ENCODE measurements around the gene LAD1. TPM values are rescaled to one million over a fixed set of nuclear protein-coding genes. Genes with fewer than 3 reads are reported as not detected.

The LAD1 gene
- total and polyA plus RNA-seq, 2 donors (not counting 1 experiment from before 2014, with no cell fraction given) = 0.10 TPM; not detected in 1

- Mint-ChIP-seq H3K4me3 (no peak overlapping the region), H3K27ac (no peak overlapping the region), H3K4me1 (no peaks in the 10 kb centered on the region), H3K9me3 (ENCODE audit: insufficient read depth) (no peaks in the 10 kb centered on the region), H3K27me3 (peaks cover 31% of the 10 kb centered on the region)
- H4K20me1 ChIP-seq (ENCODE audit: control insufficient read depth, insufficient read depth, low read length, poor library complexity, severe bottlenecking) = no peaks in the 10 kb centered on the region
- H3K27me3 ChIP-seq (replicated peaks in 1 of 4; ENCODE audit: control extremely low read depth in 1 of 4, control insufficient read depth in 3 of 4, insufficient read depth in 4 of 4, low read length in 3 of 4) = peaks cover 0 to 7% (median 2%) of the 10 kb centered on the region in 4 experiments
- no peak overlapping the region for H3K27ac ChIP-seq (ENCODE audit: low read length in 2 of 2)
- WGBS (ENCODE audit: insufficient coverage) = 60% methylated on average over 1 of the region's 2 CpGs
- intact Hi-C loops (cut with micrococcal nuclease) = no loop called here
- no peaks in the 10 kb centered on the region for H3K4me1 ChIP-seq (ENCODE audit: control insufficient read depth in 2 of 2, insufficient read depth in 2 of 2, low read length in 2 of 2)
- DNase-seq (no peak), ATAC-seq (ENCODE audit: low read depth) (no peak)
- no peaks in the 10 kb centered on the region for H3K36me3 ChIP-seq (replicated peaks in 1 of 2; ENCODE audit: control extremely low read depth in 1 of 2, control insufficient read depth in 1 of 2, extremely low read depth in 1 of 2, insufficient read depth in 2 of 2, low read length in 1 of 2)
- H3K4me2 ChIP-seq (replicated peaks; ENCODE audit: low read depth, low read length, poor library complexity, severe bottlenecking) = no peak overlapping the region
- no peak overlapping the region for H2AFZ ChIP-seq (ENCODE audit: insufficient read depth, low read depth, low read length, poor library complexity, severe bottlenecking)
- ChIA-PET CTCF (no interaction called here), POLR2A (no interaction called here)
- no peak overlapping the region for H3K4me3 ChIP-seq (ENCODE audit: control extremely low read depth in 1 of 5, extremely low read depth in 1 of 5, insufficient read depth in 1 of 5, low read depth in 2 of 5, low read length in 4 of 5)
- no peaks in the 10 kb centered on the region for H3K9me3 ChIP-seq (ENCODE audit: control extremely low read depth in 1 of 3, control insufficient read depth in 2 of 3, insufficient read depth in 1 of 3, low read length in 2 of 3)
- no peak for TF ChIP-seq EZH2 (IDR thresholded peaks at IDR 0.05; ENCODE audit: borderline replicate concordance, insufficient read depth, low read depth, low read length, poor library complexity, severe bottlenecking)
- TF ChIP-seq CTCF (IDR thresholded peaks at IDR 0.05) = no peak
- no peaks in the 10 kb centered on the region for H3K79me2 ChIP-seq (ENCODE audit: control insufficient read depth, insufficient read depth, low read length)
- H3K9ac ChIP-seq (ENCODE audit: low read length) = no peak overlapping the region
These were observed 48.8 kb downstream of the LAD1 start for GRCh38 chr1:201350361-201350725.

GRCh38 chr1:201349092-201349491, 50.0 kb downstream of the LAD1 start:
- WGBS (ENCODE audit: insufficient coverage) = 82% methylated on average over 3 of the region's 4 CpGs
- POLR2A ChIA-PET = no interaction called here
- Histone ChIP-seq H3K9me3 (ENCODE audit: control extremely low read depth in 1 of 3, control insufficient read depth in 2 of 3, insufficient read depth in 1 of 3, low read length in 2 of 3) (peaks cover 0 to 2% (median 0%) of the 10 kb centered on the region in 3 donors), H3K4me3 (ENCODE audit: control extremely low read depth in 1 of 5, extremely low read depth in 1 of 5, insufficient read depth in 1 of 5, low read depth in 2 of 5, low read length in 4 of 5) (no peak overlapping the region), H3K4me1 (ENCODE audit: control insufficient read depth in 2 of 2, insufficient read depth in 2 of 2, low read length in 2 of 2) (no peaks in the 10 kb centered on the region), H3K4me2 (replicated peaks; ENCODE audit: low read depth, low read length, poor library complexity, severe bottlenecking) (no peak overlapping the region), H3K9ac (ENCODE audit: low read length) (no peak overlapping the region), H3K36me3 (replicated peaks in 1 of 2; ENCODE audit: control extremely low read depth in 1 of 2, control insufficient read depth in 1 of 2, extremely low read depth in 1 of 2, insufficient read depth in 2 of 2, low read length in 1 of 2) (no peaks in the 10 kb centered on the region), H2AFZ (ENCODE audit: insufficient read depth, low read depth, low read length, poor library complexity, severe bottlenecking) (no peak overlapping the region), H3K27ac (ENCODE audit: low read length in 2 of 2) (no peak overlapping the region), H3K27me3 (replicated peaks in 1 of 4; ENCODE audit: control extremely low read depth in 1 of 4, control insufficient read depth in 3 of 4, insufficient read depth in 4 of 4, low read length in 3 of 4) (peaks cover 0 to 7% (median 2%) of the 10 kb centered on the region in 4 experiments), H4K20me1 (ENCODE audit: control insufficient read depth, insufficient read depth, low read length, poor library complexity, severe bottlenecking) (no peaks in the 10 kb centered on the region), H3K79me2 (ENCODE audit: control insufficient read depth, insufficient read depth, low read length) (no peaks in the 10 kb centered on the region)
- TF ChIP-seq CTCF (IDR thresholded peaks at IDR 0.05) = no peak
- no peak for TF ChIP-seq EZH2 (IDR thresholded peaks at IDR 0.05; ENCODE audit: borderline replicate concordance, insufficient read depth, low read depth, low read length, poor library complexity, severe bottlenecking)
- H3K27ac Mint-ChIP-seq = no peak overlapping the region
- peaks cover 42% of the 10 kb centered on the region for H3K27me3 Mint-ChIP-seq
- CTCF ChIA-PET = no interaction called here
- no peaks in the 10 kb centered on the region for H3K9me3 Mint-ChIP-seq (ENCODE audit: insufficient read depth)
- intact Hi-C loops (cut with micrococcal nuclease) = no loop called here
- no peak overlapping the region for H3K4me3 Mint-ChIP-seq
- DNase-seq (no peak), ATAC-seq (ENCODE audit: low read depth) (no peak)
- no peaks in the 10 kb centered on the region for H3K4me1 Mint-ChIP-seq

Measured in B cell (primary cell).